NB4 (cell line): ENCODE measurements around the gene CYP24A1.

ENCODE experiments used
- DNase-seq: peaks from one replicate; pipeline ENCODE4 v3.0.0; 2010; ENCODE audit warnings: low read depth
- H3K4me3 ChIP-seq: one replicate; pipeline ENCODE4 v1.5.1; 2011; ENCODE audit warnings: mild to moderate bottlenecking, low read depth, low read length, moderate library complexity
- MYC ChIP-seq: IDR thresholded peaks from 2 replicates; pipeline ENCODE4 v1.6.1; 2011; ENCODE audit warnings: low read depth, low read length
- POLR2A ChIP-seq: IDR thresholded peaks from 2 replicates; pipeline ENCODE4 v1.6.1; 2011; ENCODE audit warnings: mild to moderate bottlenecking; ENCODE audit not compliant: insufficient read length; ENCODE audit errors: extremely low read depth
- TF ChIP-seq, protein P1 (sequence below): IDR thresholded peaks from one replicate; pipeline ENCODE4 v1.5.1; 2012; ENCODE audit warnings: low read depth, low read length
- TF ChIP-seq, protein P2 (sequence below): IDR thresholded peaks from 2 replicates; pipeline ENCODE4 v1.6.1; 2011; ENCODE audit warnings: low read depth, low read length

CYP24A1 gene

DNA sequence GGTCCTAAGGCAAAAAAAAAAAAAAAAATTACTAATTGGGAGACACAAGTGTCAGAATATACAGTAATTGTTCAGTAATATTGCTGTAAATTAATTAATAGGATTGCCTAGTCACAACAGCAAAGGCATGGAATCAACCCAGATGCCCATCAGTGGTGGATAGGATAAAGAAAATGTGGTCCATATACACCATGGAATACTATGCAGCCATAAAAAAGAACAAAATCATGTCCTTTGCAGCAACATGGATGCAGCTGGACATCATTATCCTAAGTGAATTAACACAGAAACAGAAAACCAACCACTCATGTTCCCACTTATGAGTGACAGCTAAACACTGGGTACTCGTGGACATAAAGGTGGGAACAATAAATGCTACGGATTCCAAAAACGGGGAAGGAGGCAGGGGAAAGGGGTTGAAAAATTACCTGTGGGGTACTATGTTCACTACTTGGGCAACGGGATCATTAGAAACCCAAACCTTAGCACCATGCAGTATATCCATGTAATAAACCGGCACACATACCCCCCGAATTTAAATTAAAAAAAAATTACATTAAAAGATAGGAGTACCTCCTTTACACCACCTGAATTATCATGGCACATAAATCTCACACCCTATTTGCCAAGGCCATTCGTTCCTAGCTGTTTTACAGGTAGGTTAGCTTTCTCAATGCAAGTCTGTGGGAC lies 33.4 kb upstream of the CYP24A1 start:
- no peak overlapping the region for H3K4me3 ChIP-seq
- TF ChIP-seq, protein P1, sequence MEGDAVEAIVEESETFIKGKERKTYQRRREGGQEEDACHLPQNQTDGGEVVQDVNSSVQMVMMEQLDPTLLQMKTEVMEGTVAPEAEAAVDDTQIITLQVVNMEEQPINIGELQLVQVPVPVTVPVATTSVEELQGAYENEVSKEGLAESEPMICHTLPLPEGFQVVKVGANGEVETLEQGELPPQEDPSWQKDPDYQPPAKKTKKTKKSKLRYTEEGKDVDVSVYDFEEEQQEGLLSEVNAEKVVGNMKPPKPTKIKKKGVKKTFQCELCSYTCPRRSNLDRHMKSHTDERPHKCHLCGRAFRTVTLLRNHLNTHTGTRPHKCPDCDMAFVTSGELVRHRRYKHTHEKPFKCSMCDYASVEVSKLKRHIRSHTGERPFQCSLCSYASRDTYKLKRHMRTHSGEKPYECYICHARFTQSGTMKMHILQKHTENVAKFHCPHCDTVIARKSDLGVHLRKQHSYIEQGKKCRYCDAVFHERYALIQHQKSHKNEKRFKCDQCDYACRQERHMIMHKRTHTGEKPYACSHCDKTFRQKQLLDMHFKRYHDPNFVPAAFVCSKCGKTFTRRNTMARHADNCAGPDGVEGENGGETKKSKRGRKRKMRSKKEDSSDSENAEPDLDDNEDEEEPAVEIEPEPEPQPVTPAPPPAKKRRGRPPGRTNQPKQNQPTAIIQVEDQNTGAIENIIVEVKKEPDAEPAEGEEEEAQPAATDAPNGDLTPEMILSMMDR = no peak
- TF ChIP-seq POLR2A (no peak), MYC (no peak)
- TF ChIP-seq, protein P2, sequence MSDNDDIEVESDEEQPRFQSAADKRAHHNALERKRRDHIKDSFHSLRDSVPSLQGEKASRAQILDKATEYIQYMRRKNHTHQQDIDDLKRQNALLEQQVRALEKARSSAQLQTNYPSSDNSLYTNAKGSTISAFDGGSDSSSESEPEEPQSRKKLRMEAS = no peak
- DNase-seq = no peak

DNA sequence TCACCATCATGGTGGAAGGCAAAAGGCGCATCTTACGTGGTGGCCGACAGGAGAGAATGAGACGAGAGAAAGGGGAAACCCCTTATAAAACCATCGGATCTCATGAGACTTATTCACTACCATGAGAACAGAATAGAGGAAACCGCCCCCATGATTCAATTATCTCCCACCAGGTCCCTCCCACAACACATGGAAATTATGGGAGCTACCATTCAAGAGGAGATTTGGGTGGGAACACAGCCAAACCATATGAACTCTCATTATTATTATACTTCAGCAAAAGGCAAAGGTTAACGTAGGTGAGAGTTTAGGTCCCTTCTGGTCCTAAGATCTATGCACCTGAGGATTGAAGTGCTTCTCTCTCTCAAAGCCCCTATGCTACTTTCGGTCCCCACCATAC lies 31.7 kb upstream of the CYP24A1 start:
- no peak for DNase-seq
- no peak for TF ChIP-seq MYC
- TF ChIP-seq, protein P1 = no peak
- TF ChIP-seq, protein P2 = no peak
- no peak for TF ChIP-seq POLR2A
- H3K4me3 ChIP-seq = no peak overlapping the region

DNA sequence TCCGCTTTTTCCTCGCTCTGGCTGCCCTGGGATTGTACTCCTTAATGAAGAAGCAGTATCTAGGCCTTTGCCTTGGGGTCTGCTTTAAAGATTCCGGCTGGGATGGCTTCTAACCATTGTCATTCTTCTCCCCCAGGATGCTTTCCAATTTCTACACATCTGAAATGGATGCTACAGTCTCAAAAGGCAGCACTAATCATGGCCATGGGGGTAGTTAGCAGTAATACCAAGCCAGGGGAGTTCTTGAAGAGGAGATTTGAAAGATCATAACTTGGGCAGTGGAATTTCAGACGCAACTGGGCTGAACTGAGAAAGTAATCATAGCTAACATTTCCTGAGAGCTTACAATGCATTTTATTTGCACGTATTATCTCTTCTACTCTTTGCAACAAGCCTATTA lies 30.7 kb upstream of the CYP24A1 start:
- DNase-seq = no peak
- TF ChIP-seq POLR2A (no peak), MYC (no peak)
- TF ChIP-seq, protein P1 = no peak
- TF ChIP-seq, protein P2 = no peak
- no peak overlapping the region for H3K4me3 ChIP-seq

DNA sequence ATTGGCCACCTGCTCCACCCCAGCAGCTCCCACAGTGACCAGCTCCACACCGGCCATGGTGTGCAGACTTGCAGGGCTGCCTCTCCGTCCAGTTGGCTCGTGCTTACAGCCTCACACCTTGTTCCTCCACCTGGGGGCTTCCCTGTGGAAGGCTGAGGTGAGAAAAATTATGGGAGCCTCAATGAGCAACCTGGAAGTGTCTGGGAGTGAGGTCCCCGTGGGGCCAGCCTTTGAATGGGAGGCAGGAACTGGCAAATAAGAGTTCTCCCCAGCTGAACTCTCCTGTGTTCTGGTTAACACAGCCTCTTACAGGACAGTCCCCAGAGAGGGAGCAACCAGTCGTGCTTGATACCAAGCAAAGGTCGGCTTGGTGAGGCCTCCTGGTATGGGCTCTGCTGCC lies 30.3 kb upstream of the CYP24A1 start:
- DNase-seq = no peak
- TF ChIP-seq, protein P1 = no peak
- TF ChIP-seq POLR2A (no peak), MYC (no peak)
- TF ChIP-seq, protein P2 = no peak
- no peak overlapping the region for H3K4me3 ChIP-seq

DNA sequence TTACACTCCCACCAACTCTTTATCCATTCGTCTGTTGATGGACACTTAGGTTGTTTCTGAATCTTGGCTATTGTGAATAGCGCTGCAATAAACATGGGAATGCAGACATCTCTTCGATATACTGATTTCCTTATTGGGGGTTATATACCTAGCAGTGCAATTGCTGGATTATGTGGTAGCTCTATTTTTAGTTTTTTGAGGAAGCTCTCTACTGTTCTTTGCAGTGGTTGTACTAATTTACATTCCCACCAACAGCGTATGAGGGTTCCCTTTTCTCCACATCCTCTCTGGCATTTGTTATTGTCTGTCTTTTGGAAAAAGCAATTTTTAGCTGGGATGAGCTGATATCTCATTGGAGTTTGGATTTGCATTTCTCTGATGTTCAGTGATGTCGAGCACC lies 29.5 kb upstream of the CYP24A1 start:
- no peak overlapping the region for H3K4me3 ChIP-seq
- TF ChIP-seq, protein P1 = no peak
- TF ChIP-seq POLR2A (no peak), MYC (no peak)
- TF ChIP-seq, protein P2 = no peak
- no peak for DNase-seq

DNA sequence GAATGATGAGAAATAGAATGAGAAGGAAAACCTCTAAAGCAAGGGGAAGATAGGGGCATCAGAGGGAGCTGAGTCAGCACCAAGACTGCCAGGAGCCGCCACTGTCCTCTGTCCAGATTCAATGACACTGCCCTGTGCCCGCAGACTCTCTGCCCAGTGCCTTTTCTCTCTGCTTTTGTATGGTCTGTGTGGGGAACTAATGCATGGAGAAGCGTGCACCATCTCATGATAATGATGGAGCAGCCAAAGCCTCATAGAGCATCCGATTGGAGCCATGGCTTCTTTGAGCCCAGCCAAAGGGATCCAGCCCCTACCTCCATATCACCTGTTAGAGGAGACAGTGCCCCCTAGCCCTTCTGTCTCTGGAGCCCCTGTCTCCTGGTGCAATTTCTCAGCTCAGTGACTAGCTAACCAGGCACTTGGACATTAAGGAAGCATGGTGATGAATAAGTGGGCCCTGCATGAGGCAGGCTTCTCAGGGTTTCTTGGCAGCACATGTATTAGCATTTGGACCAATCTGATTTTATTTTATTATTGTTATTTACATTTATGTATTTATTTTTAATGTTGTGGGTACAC lies 27.6 kb upstream of the CYP24A1 start:
- TF ChIP-seq MYC (no peak), POLR2A (no peak)
- TF ChIP-seq, protein P1 = no peak
- TF ChIP-seq, protein P2 = no peak
- no peak overlapping the region for H3K4me3 ChIP-seq
- DNase-seq = no peak
